GM12801 (cell line): Measurements from ENCODE around the gene NFAT5.

Experiments
- TF ChIP-seq, protein P1 (sequence below): IDR thresholded peaks from one replicate; pipeline ENCODE4 v1.5.1; 2011; ENCODE audit warnings: control low read depth; ENCODE audit not compliant: insufficient read length; ENCODE audit errors: extremely low read depth

NFAT5 gene

DNA sequence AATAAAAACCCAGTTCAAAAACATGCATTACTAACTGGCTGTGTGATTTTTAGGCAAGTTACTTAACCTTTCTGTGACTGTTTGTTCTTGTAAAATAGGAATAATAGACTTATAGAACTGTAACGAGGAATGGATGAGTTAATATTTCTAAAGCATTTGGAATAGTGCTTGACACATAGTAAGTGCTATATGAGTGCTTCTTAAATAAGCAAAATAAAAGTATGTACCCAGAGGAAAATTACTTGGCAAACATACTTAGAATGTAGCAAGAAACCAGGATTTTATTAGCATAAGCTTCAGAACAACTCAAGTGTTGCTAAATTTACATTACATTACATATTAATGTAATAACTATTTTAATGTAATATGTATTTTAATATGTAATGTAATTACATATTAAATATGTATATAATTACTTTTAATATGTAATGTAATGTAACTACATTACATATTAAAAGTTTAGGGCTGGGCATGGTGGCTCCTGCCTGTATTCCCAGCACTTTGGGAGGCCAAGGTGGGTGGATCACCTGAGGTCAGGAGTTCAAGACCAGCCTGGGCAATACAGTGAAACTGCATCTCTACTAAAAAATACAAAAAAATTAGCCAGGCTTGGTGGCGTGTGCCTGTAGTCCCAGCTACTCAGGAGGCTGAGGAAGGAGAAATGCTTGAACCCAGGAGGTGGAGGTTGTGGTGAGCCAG lies 14.2 kb downstream of the NFAT5 start:
- TF ChIP-seq, protein P1, sequence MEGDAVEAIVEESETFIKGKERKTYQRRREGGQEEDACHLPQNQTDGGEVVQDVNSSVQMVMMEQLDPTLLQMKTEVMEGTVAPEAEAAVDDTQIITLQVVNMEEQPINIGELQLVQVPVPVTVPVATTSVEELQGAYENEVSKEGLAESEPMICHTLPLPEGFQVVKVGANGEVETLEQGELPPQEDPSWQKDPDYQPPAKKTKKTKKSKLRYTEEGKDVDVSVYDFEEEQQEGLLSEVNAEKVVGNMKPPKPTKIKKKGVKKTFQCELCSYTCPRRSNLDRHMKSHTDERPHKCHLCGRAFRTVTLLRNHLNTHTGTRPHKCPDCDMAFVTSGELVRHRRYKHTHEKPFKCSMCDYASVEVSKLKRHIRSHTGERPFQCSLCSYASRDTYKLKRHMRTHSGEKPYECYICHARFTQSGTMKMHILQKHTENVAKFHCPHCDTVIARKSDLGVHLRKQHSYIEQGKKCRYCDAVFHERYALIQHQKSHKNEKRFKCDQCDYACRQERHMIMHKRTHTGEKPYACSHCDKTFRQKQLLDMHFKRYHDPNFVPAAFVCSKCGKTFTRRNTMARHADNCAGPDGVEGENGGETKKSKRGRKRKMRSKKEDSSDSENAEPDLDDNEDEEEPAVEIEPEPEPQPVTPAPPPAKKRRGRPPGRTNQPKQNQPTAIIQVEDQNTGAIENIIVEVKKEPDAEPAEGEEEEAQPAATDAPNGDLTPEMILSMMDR = no peak

DNA sequence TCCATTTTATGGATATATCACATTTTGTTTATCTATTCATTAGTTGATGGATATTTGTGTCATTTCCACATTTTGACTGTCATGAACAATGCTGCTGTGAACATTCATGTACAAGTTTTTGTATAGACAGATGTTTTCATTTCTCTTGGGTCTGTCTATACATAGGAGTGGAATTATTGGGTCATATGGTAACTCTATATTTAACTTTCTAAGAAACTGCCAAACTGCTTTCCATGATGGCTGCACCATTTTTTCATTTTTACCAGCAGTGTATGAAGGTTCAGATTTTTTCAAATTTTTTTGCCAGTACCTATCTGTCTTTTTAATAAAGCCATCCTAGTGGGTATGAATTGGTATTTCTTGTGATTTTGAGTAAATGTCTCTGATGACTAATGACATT lies 15.5 kb downstream of the NFAT5 start:
- TF ChIP-seq, protein P1 = no peak

DNA sequence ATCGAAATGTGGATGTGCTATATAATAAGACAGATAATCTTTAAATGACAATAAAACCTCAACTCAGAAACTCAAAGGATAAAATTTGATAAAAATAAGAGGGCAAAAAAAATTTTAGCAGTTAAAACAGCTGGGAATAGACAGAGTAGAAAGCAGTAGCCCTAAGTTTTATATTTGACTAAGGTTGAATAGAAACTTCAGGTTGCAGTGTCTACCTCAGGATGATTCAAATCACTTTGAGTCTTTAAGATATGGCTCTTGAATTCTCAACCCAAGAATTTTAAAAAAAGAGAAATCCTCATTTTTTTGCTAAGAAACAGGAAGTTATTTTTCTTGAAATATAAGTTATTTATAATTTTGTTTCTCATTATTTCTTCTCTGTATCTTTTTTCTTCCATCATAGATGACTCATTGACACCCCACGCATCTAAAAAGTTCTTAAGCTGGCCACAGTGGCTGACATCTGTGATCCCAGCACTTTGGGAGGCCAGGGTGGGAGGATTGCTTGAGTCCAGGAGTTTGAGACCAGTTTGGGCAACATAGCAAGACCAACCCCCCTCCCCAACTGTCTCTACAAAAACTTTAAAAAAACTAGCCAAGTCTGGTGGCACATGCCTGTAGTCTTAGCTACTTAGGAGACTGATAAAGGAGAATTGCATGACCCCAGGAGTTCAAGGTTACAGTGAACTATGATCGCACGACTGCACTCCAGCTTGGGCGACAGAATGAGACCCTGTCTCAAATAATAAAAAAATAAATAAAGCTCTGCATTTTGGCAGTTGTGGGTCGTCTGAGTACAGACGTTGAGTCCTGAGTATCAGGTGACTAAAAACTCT lies 23.9 kb downstream of the NFAT5 start:
- TF ChIP-seq, protein P1 = no peak

DNA sequence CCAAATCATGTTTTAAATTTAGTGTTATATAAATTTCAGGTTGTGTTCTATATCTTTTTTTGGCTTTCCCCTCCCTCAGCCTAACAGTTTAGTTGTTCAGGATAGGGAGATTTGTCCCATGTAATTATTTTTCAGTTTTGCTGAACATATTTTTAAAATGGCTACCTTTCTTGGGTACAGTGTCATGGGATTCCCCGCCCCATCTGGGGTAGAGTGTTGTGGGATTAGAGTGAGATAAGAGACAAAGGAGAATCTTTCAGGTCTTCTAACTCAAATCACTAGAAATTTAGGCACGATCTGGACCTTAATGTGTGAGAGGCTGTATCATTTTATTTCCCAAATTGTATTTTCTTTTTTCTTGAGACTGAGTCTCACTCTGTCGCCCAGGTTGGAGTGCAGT lies 24.8 kb downstream of the NFAT5 start:
- TF ChIP-seq, protein P1 = no peak

DNA sequence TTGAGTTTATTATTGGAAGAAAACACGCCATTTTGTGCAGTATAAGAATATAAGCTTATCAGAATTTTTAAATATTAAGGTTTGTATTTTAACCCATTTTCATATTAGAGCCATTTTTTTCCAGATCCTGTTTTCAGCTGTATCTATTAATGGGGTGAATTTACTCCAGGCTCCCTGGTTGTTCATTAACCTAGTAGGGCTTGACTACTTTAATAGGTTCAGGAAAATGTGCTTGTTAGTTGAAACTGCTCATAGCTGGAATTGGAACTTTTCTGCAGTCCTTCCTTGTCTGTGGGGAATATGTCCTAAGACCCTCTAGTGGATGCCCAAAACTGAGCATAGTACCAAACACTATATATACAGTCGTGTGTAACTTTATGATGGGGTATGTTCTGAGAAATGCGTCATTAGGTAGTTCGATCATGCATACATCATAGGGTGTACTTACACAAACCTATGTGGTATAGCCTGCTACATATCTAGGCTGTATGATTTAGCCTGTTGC lies 28.0 kb downstream of the NFAT5 start:
- TF ChIP-seq, protein P1 = no peak

DNA sequence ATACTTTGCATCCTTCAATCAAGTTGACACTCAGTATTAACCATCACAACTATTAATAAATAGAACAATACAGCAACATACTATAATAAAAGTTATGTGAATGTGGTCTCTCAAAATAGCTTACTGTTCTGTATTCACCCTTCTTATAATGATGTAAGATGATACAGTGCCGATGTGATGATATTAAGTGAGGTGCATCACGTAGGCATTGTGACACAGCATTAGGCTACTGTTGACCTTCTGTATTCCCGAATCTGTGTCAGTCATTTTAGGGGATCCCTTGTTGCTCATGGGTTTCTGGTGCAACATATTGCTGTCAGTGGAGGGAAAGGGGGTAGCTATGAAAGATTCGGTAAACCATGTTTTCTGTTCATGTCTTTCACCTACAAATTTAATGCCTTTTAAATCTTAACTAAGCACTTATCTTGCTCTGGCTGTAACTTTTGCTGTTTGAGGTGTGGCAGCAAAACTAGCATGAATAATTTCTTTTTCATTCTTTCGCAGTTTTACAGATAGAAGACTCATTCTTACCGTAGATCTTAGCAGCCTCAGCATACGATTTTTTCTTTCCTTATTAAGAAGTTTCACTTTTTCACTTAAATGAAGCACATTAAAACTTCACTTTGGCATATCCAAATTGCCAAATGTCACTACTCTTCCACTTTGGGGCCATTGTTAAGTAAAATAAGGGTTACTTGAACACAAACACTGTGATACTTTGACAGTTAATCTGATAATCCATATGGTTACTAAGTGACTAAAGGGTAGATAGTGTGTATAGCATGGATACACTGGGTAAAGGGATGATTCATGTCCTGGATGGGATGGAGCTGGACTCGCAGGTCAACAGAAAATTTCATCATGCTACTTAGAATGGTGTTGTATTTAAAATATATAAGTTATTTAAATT lies 29.6 kb downstream of the NFAT5 start:
- TF ChIP-seq, protein P1 = no peak

DNA sequence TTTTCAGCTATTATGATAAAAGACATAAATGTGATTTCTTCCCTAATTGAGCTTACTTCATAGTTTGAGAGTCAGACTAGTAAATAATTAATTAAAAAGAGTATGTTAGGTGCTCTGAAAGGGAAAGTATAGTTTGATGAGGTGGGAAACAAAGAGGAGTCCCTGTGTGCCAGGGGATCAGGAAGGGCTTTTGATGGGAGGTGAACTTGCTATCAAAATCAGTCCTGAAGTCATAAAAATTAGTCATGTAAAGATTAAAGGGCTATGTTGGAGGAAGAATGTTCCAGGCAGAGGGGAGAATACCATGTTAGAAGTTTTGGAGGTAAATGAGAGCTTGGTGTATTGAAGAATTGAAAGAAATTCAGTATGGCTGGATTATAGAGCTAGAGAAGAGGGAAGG lies 31.0 kb downstream of the NFAT5 start:
- TF ChIP-seq, protein P1 = no peak
